Esophagus squamous epithelium (tissue), 5 donors: ENCODE results near the gene GIT1. TPM values are rescaled to one million over a fixed set of nuclear protein-coding genes. Genes with fewer than 3 reads are reported as not detected.

Experiments used
- DNase-seq: peaks from one replicate; lab custom pipeline; 2025; lab: John Stamatoyannopoulos, UW
- H3K27ac ChIP-seq, 4 donors: fragments of 200-600 bp; sonication (generic); one replicate each; pipeline ENCODE4 v1.5.1; 2016 to 2019; ENCODE audit warnings: mild to moderate bottlenecking in 1 of 4
- H3K27me3 ChIP-seq, 4 donors: fragments of 200-600 bp; sonication (generic); 1 replicate in 3 of 4; 2 replicates in 1 of 4; pipeline versions ENCODE4 v1.5.1 to v1.6.0; 2017 to 2021; ENCODE audit warnings: antibody characterized with exemption in 1 of 4
- H3K36me3 ChIP-seq, 3 donors: fragments of 200-600 bp; sonication (generic); one replicate each; pipeline ENCODE4 v1.5.1; 2016 to 2019
- H3K4me1 ChIP-seq, 3 donors: fragments of 200-600 bp; sonication (generic); one replicate each; pipeline ENCODE4 v1.5.1; 2017 to 2019
- H3K4me3 ChIP-seq, 4 donors: fragments of 200-600 bp; sonication (generic); 1 replicate in 3 of 4; 2 replicates in 1 of 4; pipeline ENCODE4 v1.5.1; 2016 to 2019; ENCODE audit warnings: mild to moderate bottlenecking in 2 of 4, moderate library complexity in 1 of 4
- H3K9me3 ChIP-seq, 3 donors: fragments of 200-600 bp; sonication (generic); one replicate each; pipeline ENCODE4 v1.5.1; 2016 to 2019
- CTCF ChIP-seq, 6 experiments: fragments of 450-650 bp in 4 of 6; fragments of 200-600 bp in 2 of 6; sonication (generic) in 2 of 6; IDR thresholded peaks; one replicate each; pipeline ENCODE4 v1.5.1; 2016 to 2019; ENCODE audit warnings: antibody characterized with exemption in 6 of 6, mild to moderate bottlenecking in 4 of 6, moderate library complexity in 4 of 6
- POLR2A ChIP-seq, 4 donors: fragments of 450-650 bp; IDR thresholded peaks; one replicate each; pipeline ENCODE4 v1.6.1; 2017; ENCODE audit warnings: antibody characterized with exemption in 4 of 4, mild to moderate bottlenecking in 4 of 4, moderate library complexity in 3 of 4
- WGBS, 2 donors: methylation state at CpG; one replicate each; pipeline ENCODE4 v1.1.5; 2018; 5-methylcytosine and 5-hydroxymethylcytosine counted together
- intact Hi-C: fragments of 100-400 bp; cut with DNase I; formaldehyde crosslinking; loops from one replicate; pipeline ENCODE4 v1.15.0; 2022
- total RNA-seq, 4 donors: library from RNA; depleted of rRNA; stranded (reverse); fragments of >200 nt; gene quantifications; one replicate each; pipeline ENCODE4 v1.1.0, GENCODE V29; 2016
- donor health status: DM: yes; HTN: yes; CAD: no.

Gene GIT1
- total RNA-seq, 4 donors from 2014 or later, result 24.0 to 45.4 (median 29.6) TPM

DNA sequence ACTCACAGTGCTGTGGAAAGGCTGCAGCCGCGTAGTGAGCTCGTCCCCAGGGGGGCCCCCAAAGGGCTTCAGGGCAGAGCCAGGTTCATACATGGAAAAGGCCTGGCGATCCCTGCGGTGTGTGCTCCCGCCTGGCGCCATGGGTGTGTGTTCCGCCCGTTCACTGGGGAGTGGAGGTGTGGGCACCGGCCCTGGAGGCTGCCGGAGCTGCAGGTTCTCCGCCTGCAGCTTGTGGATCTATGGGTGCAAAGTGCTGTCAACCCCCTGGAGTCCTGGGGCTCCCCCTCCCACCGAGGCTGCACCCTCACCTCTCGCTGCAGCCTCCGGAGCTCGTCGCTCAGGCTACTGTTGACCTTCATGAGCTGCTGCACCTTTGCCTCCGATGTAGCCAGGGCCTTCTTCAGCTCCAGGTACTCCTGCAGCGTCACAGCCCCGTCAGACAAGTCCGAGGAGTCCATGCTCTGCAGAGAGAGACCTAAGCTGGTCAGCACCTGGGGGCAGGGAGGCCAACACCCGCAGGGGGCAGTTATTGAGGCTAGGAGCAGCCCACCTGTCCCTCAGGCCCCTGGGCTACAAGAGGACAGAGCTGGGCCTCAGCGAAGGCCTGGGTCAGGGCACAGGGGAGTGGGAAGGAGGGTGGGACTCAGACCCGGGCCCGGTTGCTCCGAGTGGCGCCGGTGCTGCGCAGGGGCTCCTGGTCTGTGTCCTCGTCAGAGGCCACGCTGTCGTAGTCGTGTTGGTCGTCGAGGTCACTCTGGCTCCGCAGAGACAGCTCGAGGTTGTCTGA is 13.0 kb downstream of the GIT1 start:
- H3K27me3 ChIP-seq, result no peaks in the 10 kb centered on the region
- TF ChIP-seq CTCF (IDR thresholded peaks at IDR 0.05) (no peak), POLR2A (IDR thresholded peaks at IDR 0.05) (no peak)
- H3K36me3 ChIP-seq, result peaks cover 21 to 85% (median 51%) of the 10 kb centered on the region in 3 donors
- H3K4me3 ChIP-seq, result no peak overlapping the region
- H3K9me3 ChIP-seq, result no peaks in the 10 kb centered on the region
- DNase-seq, result no peak
- peaks cover 30 to 67% (median 31%) of the 10 kb centered on the region in 3 donors for H3K4me1 ChIP-seq
- intact Hi-C loops, result no loop called here
- 76 to 85% methylated on average over 3 to 5 of the region's 37 CpGs for WGBS, 2 donors
- no peak overlapping the region for H3K27ac ChIP-seq

DNA sequence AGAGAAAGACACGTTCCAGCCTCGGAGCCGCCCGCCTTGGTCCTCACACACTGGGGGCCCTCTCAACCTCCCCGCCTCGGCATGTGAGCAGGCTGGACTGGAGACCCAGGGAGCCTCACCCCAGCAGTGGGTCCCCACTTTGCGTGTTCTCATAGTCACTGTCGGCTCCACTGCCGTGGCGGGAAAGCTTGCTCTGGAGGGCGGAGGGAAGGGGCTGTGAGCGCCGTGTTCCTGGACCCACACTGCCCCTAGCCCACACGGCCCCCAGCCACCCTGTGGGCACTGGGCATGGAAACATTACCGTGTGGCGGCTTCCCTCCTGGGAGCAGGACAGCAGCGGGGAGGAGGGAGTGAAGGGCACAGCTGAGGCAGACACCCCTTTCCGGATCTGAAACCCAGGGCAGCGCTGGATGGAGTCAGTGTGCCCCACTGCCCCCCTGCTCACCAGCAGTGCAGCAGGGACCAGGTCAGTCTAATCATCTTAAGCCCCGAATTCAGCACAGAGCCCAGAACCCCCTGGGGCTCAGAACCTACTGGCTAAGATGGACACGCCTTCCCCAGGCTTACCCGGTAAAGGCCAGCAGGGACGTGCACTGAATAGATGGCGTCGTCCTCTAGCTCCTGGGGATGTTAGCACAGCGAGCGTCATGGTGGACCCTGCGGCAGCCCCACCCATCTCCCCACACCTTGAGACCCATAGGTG is 13.8 kb downstream of the GIT1 start:
- no peaks in the 10 kb centered on the region for H3K9me3 ChIP-seq
- no peak overlapping the region for H3K27ac ChIP-seq
- 56 to 67% methylated on average over 3 to 13 of the region's 28 CpGs for WGBS, 2 donors
- intact Hi-C loops, result no loop called here
- peaks cover 21 to 78% (median 44%) of the 10 kb centered on the region in 3 donors for H3K36me3 ChIP-seq
- no peak overlapping the region for H3K4me3 ChIP-seq
- DNase-seq, result no peak
- TF ChIP-seq CTCF (IDR thresholded peaks at IDR 0.05) (no peak), POLR2A (IDR thresholded peaks at IDR 0.05) (no peak)
- H3K27me3 ChIP-seq, result no peaks in the 10 kb centered on the region
- H3K4me1 ChIP-seq, result peaks cover 23 to 67% (median 24%) of the 10 kb centered on the region in 3 donors

DNA sequence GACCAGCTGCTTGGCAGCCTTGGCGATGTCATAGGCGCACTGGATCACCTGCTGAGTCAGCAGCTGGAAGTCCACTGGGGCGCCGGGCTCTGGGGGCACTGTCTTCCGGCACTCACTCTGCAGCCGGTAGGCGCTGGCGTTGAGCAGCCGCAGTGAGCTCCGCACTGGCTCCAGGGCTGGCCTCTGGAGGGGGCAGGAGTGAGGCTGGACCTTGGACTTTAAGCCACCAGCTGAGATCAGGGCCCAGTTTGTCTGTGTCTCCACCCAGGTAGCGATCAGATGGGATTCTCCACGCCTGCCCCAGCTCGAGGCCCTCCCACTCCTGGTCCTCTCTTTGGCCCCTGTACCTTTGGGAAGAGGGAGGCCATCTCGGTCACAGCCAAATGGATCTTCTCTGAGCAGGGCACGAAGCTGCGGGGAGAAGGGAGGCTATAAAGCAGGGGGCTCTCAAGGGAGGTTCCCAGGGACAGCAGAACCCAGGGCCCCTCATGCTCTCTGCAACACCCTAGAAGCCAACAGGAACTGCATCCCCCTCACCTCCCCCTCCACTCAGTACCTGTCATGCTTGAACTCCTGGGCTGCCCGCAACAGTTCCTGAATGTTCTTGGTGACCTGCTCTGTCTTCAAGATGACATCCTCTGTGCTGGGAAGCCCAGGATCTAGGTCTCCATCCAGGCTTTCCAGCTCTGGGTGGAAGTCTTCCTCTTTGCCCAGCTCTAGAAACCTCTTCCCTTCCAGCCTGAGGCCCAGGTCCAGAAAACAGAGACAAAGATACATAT is 14.5 kb downstream of the GIT1 start:
- DNase-seq, result no peak
- H3K4me3 ChIP-seq, result no peak overlapping the region
- no peaks in the 10 kb centered on the region for H3K27me3 ChIP-seq
- no peaks in the 10 kb centered on the region for H3K9me3 ChIP-seq
- H3K4me1 ChIP-seq, result peaks cover 20 to 67% (median 21%) of the 10 kb centered on the region in 3 donors
- H3K36me3 ChIP-seq, result peaks cover 21 to 73% (median 44%) of the 10 kb centered on the region in 3 donors
- intact Hi-C loops, result no loop called here
- H3K27ac ChIP-seq, result no peak overlapping the region
- 100% methylated on average over 2 of the region's 17 CpGs; no CpG with 5 or more reads in 1 of the 2 donors for WGBS, 2 donors
- no peak for TF ChIP-seq CTCF (IDR thresholded peaks at IDR 0.05)
- no peak for TF ChIP-seq POLR2A (IDR thresholded peaks at IDR 0.05)

DNA sequence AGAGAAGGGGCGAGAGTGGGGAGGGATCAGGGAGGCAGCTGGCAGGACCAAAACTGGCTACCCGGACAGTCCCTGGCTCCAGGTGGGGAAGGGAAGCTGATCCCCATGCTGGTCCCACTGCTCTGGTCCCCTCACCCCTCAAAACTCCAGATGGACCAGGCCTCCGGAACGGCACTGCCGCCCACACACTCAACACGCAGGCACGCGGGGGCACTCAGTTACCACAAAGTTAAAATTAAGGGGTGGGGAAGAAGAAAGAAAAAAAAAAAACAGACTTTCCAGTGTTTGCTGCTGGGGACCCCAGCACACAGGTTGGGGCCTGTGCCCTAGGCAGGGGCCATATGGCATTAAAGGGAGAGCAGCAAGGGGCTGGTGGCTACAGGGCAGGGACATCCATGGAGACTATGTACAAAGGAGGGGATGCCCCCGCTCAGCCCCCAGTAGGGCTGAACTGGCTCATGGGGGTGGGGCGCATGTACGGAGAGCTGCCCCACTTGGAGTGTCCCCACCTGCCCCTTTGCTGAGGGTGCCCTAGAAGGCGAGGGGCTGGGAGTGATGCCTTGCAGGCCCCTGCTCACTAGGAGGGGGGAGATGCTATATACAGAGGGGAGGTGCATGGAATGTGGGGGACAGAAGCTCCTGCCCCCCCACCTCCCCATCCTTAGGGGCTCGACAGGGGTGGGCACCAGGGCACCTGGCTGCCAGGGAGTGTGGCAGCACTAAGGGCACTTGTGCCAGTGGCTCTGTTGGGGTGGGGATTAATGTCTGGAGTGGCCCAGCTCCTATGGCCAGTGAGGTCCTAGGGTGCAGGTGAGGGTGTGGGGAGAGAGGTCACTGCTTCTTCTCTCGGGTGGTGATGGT is 15.3 kb downstream of the GIT1 start:
- 83 to 89% methylated on average over 5 to 7 of the region's 14 CpGs for WGBS, 2 donors
- Histone ChIP-seq H3K27me3 (no peaks in the 10 kb centered on the region), H3K4me3 (no peak overlapping the region), H3K9me3 (no peaks in the 10 kb centered on the region), H3K36me3 (peaks cover 21 to 65% (median 44%) of the 10 kb centered on the region in 3 donors), H3K27ac (no peak overlapping the region), H3K4me1 (peaks cover 27 to 69% (median 28%) of the 10 kb centered on the region in 3 donors)
- TF ChIP-seq CTCF (IDR thresholded peaks at IDR 0.05) (no peak), POLR2A (IDR thresholded peaks at IDR 0.05) (no peak)
- DNase-seq, result no peak
- intact Hi-C loops, result no loop called here
